GM15510 (cell line): ENCODE measurements around the gene ZNF747.

Source experiments
- POLR2A ChIP-seq: IDR thresholded peaks from 3 replicates; pipeline ENCODE4 v1.6.1; 2011; ENCODE audit warnings: borderline replicate concordance; ENCODE audit not compliant: insufficient read length; ENCODE audit errors: extremely low read depth

Gene ZNF747

DNA sequence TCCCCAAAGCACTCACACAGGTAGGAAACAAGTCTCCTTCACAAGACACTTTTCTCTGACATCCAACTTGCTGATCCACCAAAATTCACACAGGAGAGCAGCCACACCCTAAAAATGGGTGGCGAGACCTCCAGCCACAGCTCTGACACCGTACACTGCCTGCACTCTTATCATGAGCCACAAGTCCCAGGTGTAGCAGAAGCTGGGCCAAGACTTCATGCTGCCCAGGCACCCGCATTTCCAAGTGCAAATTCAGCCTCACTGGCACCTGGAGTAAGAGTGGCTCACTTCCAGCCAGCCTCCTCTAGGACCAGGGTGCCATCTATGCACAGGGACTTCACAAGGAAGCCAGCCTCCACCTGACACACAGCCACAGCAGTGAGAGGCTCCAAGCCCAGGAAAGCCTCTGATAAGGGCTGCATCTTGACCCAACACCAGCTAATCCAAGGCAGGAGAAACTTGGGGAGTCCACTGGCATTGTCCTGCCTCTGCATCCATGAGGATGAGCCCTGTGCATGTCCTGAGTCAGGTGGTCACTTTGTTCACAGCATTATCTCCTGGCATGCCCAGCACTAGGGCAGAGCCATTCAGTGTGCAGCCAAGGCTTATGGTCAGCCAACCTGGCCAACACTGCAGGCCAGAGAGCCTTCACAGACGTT, 5.7 kb downstream of the ZNF747 start:
- TF ChIP-seq POLR2A: no peak

- TF ChIP-seq POLR2A: no peak
Observed at GRCh38 chr16:30527635-30528178, 7.0 kb downstream of the ZNF747 start.

DNA sequence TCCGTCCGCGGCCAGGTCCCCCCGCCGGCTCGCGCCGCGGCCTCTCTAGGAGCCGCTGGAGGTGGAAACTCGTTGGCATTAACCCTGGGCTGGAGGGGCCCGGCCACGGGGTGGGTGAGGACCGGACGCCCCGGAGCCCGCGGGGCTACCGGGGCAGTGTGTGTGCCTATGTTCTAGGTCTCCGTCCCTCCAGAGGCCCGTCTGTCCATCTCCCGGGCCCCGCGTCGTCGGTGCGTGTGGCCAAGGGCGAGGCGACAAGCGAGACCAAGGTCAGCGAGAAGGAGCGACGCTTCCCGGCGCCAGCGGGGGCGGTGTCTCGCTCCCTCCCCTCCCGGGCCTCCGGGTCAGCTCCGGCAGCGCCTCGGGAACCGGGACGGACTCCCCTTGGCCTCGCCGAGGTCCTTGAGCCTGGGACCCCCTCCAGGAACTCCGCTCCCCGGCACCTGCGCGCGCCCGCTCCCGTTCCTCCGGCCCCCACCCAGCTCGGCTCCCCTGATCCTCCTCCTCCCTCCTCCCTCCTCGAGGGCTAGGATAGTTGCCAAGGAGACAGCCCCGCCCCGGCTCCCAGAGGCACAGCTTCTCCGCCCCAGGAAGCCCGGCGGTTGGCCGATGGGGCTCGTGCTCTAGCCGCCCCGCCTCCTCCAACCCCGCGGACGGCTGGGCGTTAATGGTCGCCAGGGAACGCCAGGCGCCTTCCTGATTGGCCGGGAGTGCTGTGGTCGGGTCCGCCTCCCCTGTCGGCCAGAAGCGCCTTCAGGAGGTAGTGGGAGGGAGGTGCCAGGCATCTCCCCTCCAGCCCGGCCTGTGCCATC, 7.6 kb downstream of the ZNF747 start:
- peak; percentile 52 for TF ChIP-seq POLR2A

DNA sequence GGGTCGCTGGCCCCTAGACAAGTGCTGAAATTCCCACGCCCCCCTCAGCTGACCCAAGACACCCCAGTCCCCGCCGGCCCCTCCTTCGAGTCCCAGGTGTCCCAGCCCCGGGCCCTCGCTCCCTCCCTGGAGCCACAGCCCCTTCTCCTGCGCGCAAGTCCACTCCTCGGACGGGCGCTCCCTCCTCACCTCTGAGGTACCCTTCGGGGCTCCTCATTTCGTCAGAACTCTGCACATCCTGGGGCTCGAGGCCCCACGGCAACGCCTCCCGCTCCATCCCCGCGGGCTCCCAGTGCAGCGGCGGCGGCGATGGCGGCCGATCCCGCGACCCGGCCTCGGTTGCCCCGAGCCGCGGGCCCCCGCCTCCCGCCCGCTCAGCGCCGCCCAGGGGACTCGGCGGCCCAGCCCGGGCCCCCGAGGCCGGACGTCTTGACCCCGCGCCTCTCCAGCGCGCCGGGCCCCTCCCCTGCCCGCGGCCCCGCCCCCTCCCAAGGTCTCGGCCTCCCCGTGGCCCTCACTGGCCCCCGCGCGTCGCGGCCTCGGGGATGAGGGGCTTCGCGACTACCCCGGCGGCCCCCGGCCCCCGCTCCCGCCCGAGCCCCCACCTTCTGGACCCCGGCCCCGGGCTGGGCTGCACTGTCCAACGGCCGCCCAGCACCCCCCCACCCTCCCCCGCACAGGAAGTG, 8.4 kb downstream of the ZNF747 start, which contains the start of gene ZNF768:
TSS of gene ZNF768 (minus strand) at position 430 of the 686 bp plus-strand sequence. CDS start at position 277, 153 bp downstream.
- no peak for TF ChIP-seq POLR2A

- no peak for TF ChIP-seq POLR2A
Observed at GRCh38 chr16:30525844-30526136, 8.9 kb downstream of the ZNF747 start.

GRCh38 chr16:30524575-30525568, 9.8 kb downstream of the ZNF747 start:
- no peak for TF ChIP-seq POLR2A

DNA sequence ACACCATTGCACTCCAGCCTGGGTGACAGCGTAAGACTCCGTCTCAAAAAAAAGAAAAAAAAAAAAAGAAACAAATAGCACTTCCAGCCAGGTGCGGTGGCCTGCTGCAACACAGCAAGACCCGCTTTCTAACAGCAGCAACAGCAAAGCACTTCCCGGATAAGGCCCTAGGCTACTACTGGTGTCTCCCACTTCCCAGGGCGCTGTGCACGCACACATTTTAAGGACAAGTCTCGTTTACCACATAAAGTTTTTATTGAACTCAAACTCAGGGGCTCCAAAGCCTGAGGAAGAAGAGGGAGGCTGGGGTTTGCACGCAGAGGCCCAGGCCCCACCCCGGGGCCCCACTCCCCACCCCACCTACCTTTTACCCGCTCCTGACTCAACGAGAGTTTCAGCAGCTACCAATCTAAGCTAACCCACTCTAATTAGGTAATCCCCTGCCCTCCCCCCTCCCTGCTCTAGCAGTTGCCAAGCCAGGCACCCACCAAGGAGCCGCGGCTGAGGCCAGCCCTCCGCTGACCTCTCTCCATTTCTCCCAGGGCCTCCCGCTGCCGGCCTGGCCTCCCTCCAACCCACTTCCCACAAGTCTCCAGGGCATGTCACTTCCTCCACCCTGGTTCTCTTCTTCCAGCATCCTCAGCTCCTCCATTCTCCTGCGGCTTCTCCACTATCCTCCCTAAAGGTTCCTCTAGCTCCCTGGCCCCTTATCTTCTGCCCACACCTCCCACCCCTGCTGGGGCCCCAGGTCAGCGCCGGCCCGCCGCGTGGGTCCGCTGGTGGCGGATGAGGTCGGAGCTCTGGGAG, 10.7 kb downstream of the ZNF747 start:
- peak; percentile 6 for TF ChIP-seq POLR2A

- TF ChIP-seq POLR2A: peak; percentile 13
Observed at GRCh38 chr16:30522702-30523463, 11.8 kb downstream of the ZNF747 start.

- TF ChIP-seq POLR2A: no peak
Observed at GRCh38 chr16:30521873-30522641, 12.6 kb downstream of the ZNF747 start.

- TF ChIP-seq POLR2A: no peak
Observed at GRCh38 chr16:30521476-30521872, 13.2 kb downstream of the ZNF747 start.

- TF ChIP-seq POLR2A: no peak
Observed at GRCh38 chr16:30519120-30520049, 15.3 kb downstream of the ZNF747 start.

DNA sequence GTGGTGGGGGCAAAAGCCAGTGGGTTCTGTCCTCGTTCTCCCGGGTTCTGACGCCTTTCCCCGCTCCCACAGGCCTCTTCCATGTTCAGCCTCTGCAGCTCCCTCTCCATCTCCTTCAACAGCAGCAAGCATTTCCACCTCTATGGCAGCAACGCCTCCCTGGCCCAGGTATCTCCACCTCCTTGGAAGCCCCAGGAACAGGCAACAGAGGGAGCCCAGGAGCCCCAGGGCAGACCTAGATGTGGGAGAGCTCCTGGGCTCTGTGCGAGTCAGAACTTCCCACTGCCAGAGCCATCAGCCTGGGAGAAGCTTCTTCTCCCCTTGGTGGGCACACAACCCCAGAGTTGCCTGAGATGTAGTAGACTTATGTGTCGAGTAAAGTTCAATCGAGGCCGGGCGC, 16.1 kb downstream of the ZNF747 start:
- no peak for TF ChIP-seq POLR2A
